ENCODE results near the gene MAML2.

MAML2 gene

GRCh38 chr11:96219981-96220623 lies 122.9 kb downstream of the MAML2 start:
- no peak for DNase-seq (ENCODE audit: insufficient read length, low spot score)
- no peak for FAIRE-seq
- no peak for TF ChIP-seq CTCF (IDR thresholded peaks at IDR 0.05; ENCODE audit: insufficient read depth, missing control alignments)

DNA sequence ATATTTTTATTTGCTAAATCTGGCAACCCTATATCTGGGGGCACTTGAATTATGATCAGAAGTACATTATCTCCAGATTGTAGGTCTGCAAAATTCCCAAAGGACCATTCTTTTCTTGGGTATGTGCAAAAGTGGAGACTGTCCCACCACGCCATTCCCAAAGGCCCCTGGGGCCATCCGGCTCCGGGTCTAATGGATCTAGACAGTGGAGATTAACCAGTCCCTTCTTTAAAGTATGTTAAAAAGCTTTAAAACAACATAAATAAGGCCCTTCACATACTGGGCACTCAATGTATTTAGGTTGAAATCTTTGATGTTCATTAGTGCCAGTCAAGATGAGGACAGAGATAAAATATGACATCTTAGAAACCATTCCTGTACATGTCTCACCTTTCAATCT lies 124.1 kb downstream of the MAML2 start:
- FAIRE-seq: no peak
- no peak for DNase-seq (ENCODE audit: insufficient read length, low spot score)
- TF ChIP-seq CTCF (IDR thresholded peaks at IDR 0.05; ENCODE audit: insufficient read depth, missing control alignments): no peak

GRCh38 chr11:96218006-96218405 lies 125.0 kb downstream of the MAML2 start:
- no peak for FAIRE-seq
- no peak for DNase-seq (ENCODE audit: insufficient read length, low spot score)
- no peak for TF ChIP-seq CTCF (IDR thresholded peaks at IDR 0.05; ENCODE audit: insufficient read depth, missing control alignments)

DNA sequence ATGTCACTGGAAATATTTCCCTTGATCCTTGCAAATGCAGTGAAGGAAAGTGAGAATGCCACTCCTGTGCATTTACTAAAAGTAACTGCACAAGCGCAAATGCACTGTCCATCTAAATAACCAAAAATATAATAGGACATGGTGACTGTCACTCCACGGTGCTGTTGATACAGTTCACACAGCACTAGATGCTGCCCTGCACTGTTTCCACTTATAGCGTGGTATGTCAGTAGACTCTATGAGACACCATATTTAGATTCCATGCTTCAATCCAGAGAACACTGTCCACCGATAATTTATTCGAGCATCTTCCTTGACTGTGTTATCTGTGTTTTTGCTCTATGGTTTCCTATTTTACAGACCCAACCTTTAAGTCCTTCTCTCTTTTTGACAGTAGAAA lies 125.8 kb downstream of the MAML2 start:
- no peak for TF ChIP-seq CTCF (IDR thresholded peaks at IDR 0.05; ENCODE audit: insufficient read depth, missing control alignments)
- FAIRE-seq: no peak
- DNase-seq (ENCODE audit: insufficient read length, low spot score): no peak

GRCh38 chr11:96215826-96216225 lies 127.2 kb downstream of the MAML2 start:
- FAIRE-seq (no peak), DNase-seq (ENCODE audit: insufficient read length, low spot score) (no peak)
- TF ChIP-seq CTCF (IDR thresholded peaks at IDR 0.05; ENCODE audit: insufficient read depth, missing control alignments): no peak

- DNase-seq (ENCODE audit: insufficient read length, low spot score): no peak
- no peak for FAIRE-seq
- TF ChIP-seq CTCF (IDR thresholded peaks at IDR 0.05; ENCODE audit: insufficient read depth, missing control alignments): no peak
Observed at GRCh38 chr11:96215110-96215782, 127.7 kb downstream of the MAML2 start.

GRCh38 chr11:96214777-96215109 lies 128.3 kb downstream of the MAML2 start:
- DNase-seq (ENCODE audit: insufficient read length, low spot score) (no peak), FAIRE-seq (no peak)
- no peak for TF ChIP-seq CTCF (IDR thresholded peaks at IDR 0.05; ENCODE audit: insufficient read depth, missing control alignments)
